K562 treated with DMSO at 1 percent for 24 hours (cell line): Measurements from ENCODE around the gene ZNF148. TPM values are rescaled to one million over a fixed set of nuclear protein-coding genes. Genes with fewer than 3 reads are reported as not detected.

Experiments used
- total RNA-seq: library from RNA; unstranded; fragments of 300-600 nt; gene quantifications from 2 replicates; pipeline ENCODE4 v1.2.3, GENCODE V29; 2022; ENCODE audit warnings: low read depth; ENCODE audit not compliant: insufficient read depth

ZNF148 gene
- 4.1 and 5.0 TPM in 2 replicates for total RNA-seq

GRCh38 chr3:125374996-125375941 lies at the start of gene ZNF148:
ZNF148 (minus strand) TSS chr3:125375325; CDS start chr3:125313640, 61,685 bp downstream.

GRCh38 chr3:125212509-125213363 lies 162.4 kb downstream of the ZNF148 start, which contains the start of gene SLC12A8:
SLC12A8 (minus strand) TSS chr3:125212748; CDS start chr3:125211349, 1,399 bp downstream.

Other genes starting within 250 kb of the ZNF148 start
- gene SLC12A8, start 162.6 kb downstream of the ZNF148 start, total RNA-seq: 0.14 and 0.34 TPM in 2 replicates
- 19.6 and 22.1 TPM in 2 replicates for gene SNX4, start 144.9 kb upstream of the ZNF148 start, total RNA-seq
- gene OSBPL11, start 220.2 kb upstream of the ZNF148 start, total RNA-seq: 3.7 and 4.2 TPM in 2 replicates